Activated CD8-positive, alpha-beta T cell treated with anti-CD3 and anti-CD28 coated beads for 36 hours (primary cell): ENCODE results near the gene NAALADL2. TPM values are rescaled to one million over a fixed set of nuclear protein-coding genes. Genes with fewer than 3 reads are reported as not detected.

Experiments used
- ATAC-seq: fragments of 200-7000 bp; cut with Tn5 transposase; one replicate; pipeline ENCODE4 v1.10.0; 2021; ENCODE audit warnings: mild to moderate bottlenecking, moderate library complexity
- CTCF ChIA-PET: fragments of 350-600 bp; sonication (Branson Sonifier 250); formaldehyde crosslinking; loops from one replicate; lab custom pipeline; 2021; ENCODE audit warnings: antibody characterized with exemption; lab: Charles Lee
- POLR2A ChIA-PET: fragments of 350-600 bp; sonication (Branson Sonifier 250); formaldehyde crosslinking; loops from one replicate; lab custom pipeline; 2021; ENCODE audit warnings: antibody characterized with exemption; lab: Charles Lee
- DNase-seq: peaks from one replicate; pipeline ENCODE4 v3.0.0-alpha.2; 2020
- H3K27ac Mint-ChIP-seq: one replicate; pipeline ENCODE4 v1.8.0; 2021; ENCODE audit warnings: mild to moderate bottlenecking, mixed read lengths
- H3K27me3 Mint-ChIP-seq: one replicate; pipeline ENCODE4 v1.8.0; 2021; ENCODE audit warnings: mixed read lengths
- H3K36me3 Mint-ChIP-seq: one replicate; pipeline ENCODE4 v1.8.0; 2021; ENCODE audit warnings: low read depth, mixed read lengths
- H3K4me1 Mint-ChIP-seq: one replicate; pipeline ENCODE4 v1.8.0; 2021; ENCODE audit warnings: low read depth, mixed read lengths
- H3K4me3 Mint-ChIP-seq: one replicate; pipeline ENCODE4 v1.8.0; 2021; ENCODE audit warnings: mild to moderate bottlenecking, moderate library complexity, mixed read lengths
- H3K9me3 Mint-ChIP-seq: one replicate; pipeline ENCODE4 v1.8.0; 2021; ENCODE audit warnings: mixed read lengths
- CTCF ChIP-seq: fragments of 200-600 bp; IDR thresholded peaks from one replicate; pipeline ENCODE4 v1.8.0; 2022; ENCODE audit warnings: antibody characterized with exemption, mild to moderate bottlenecking
- intact Hi-C: fragments of 100-400 bp; cut with micrococcal nuclease; formaldehyde crosslinking; loops from one replicate; pipeline ENCODE4 v1.10.0; 2022
- total RNA-seq, 2 experiments: library from RNA; stranded (reverse); gene quantifications; one replicate each; pipeline ENCODE4 v1.2.3, GENCODE V29; 2021

The NAALADL2 gene
- total RNA-seq, 2 experiments from 2014 or later, result 0.60 TPM; not detected in 1

- DNase-seq, result no peak
- ATAC-seq, result no peak
- H3K27ac Mint-ChIP-seq, result no peak overlapping the region
- H3K4me1 Mint-ChIP-seq, result no peaks in the 10 kb centered on the region
- no peak for TF ChIP-seq CTCF
- H3K27me3 Mint-ChIP-seq, result no peaks in the 10 kb centered on the region
- POLR2A ChIA-PET, result no interaction called here
- peaks cover 2% of the 10 kb centered on the region for H3K9me3 Mint-ChIP-seq
- CTCF ChIA-PET, result no interaction called here
- no peak overlapping the region for H3K4me3 Mint-ChIP-seq
- intact Hi-C loops, result no loop called here
- H3K36me3 Mint-ChIP-seq, result no peaks in the 10 kb centered on the region
Observed at GRCh38 chr3:175146258-175146657, 287.1 kb downstream of the NAALADL2 start.

DNA sequence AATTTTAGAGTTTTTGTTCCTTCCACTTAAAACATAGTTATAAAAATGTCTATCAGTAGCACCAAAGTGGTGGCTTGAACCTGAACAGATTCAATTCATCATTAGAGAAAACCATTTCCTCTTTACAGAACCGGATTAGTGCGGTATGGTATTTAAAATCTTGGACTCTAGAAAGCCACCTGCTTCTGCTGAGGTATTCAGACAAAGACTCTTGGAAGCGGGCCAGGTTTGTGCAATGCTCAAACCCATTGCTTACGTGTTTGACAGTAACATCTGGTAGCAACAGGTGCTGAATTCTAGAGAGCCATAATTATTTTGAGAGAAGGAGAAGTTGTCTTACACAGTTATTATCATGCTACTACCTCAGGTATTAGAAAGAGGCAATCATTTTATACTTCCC lies 290.5 kb downstream of the NAALADL2 start:
- no peak for TF ChIP-seq CTCF
- Mint-ChIP-seq H3K36me3 (no peaks in the 10 kb centered on the region), H3K27me3 (no peaks in the 10 kb centered on the region), H3K9me3 (peaks cover 2% of the 10 kb centered on the region), H3K27ac (no peak overlapping the region), H3K4me3 (no peak overlapping the region), H3K4me1 (no peaks in the 10 kb centered on the region)
- ChIA-PET CTCF (no interaction called here), POLR2A (no interaction called here)
- intact Hi-C loops, result no loop called here
- peak; percentile 9 for DNase-seq
- ATAC-seq, result no peak

- H3K4me1 Mint-ChIP-seq, result no peaks in the 10 kb centered on the region
- no peaks in the 10 kb centered on the region for H3K27me3 Mint-ChIP-seq
- no peak for ATAC-seq
- no peak for TF ChIP-seq CTCF
- ChIA-PET POLR2A (interaction anchor here (0.6 kb wide), 1 partner anchor 14 kb away, joined by 3 read pairs; no protein-coding TSS in a partner anchor), CTCF (no interaction called here)
- H3K9me3 Mint-ChIP-seq, result peaks cover 2% of the 10 kb centered on the region
- H3K36me3 Mint-ChIP-seq, result no peaks in the 10 kb centered on the region
- no peak overlapping the region for H3K27ac Mint-ChIP-seq
- intact Hi-C loops, result no loop called here
- no peak for DNase-seq
- H3K4me3 Mint-ChIP-seq, result no peak overlapping the region
Observed at GRCh38 chr3:175150812-175151401, 291.8 kb downstream of the NAALADL2 start.

DNA sequence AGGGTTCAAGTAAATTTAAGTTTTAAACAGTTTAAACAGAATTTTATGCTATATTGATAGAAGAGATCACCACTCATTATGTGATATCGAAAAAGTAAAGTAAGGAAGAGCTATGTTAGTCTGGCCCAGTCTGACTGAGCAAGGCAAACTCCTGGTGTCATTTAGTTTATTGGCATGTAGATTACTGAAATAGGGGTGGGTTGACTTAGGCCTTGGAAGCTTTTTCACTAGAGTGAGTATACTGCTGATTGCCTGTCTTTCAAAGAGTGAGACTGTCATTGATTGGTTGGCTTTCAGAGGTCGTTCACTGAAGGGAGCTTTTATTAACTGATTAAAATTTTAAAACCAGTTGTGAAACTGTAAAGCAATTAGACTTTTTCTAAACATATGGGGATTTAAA lies 294.5 kb downstream of the NAALADL2 start:
- ChIA-PET POLR2A (no interaction called here), CTCF (interaction anchor here (0.9 kb wide), 1 partner anchor 32 kb away, joined by 3 read pairs; no protein-coding TSS in a partner anchor)
- Mint-ChIP-seq H3K36me3 (no peaks in the 10 kb centered on the region), H3K9me3 (no peaks in the 10 kb centered on the region), H3K27me3 (no peaks in the 10 kb centered on the region), H3K4me3 (no peak overlapping the region), H3K27ac (no peak overlapping the region), H3K4me1 (no peaks in the 10 kb centered on the region)
- DNase-seq (no peak), ATAC-seq (no peak)
- no peak for TF ChIP-seq CTCF
- intact Hi-C loops, result no loop called here

DNA sequence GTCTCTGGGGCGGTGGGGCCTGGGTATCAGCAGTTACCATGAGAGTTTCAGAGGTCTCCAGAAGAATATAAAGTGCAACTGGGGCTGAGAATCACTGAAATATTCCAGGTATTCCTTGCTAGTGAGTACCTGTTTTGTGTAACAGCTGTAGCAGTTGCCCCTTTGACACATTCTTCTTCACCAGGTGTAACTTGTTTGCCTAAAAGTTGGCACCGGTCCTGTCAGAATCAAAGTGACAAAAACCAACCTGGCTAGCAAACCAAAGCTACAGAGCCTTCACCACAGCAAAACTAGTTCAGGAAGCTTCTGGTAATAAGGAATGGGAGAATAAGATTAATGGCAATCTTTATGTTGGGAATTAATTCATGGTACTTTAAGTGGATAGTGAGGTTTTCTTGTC lies 296.0 kb downstream of the NAALADL2 start:
- H3K27me3 Mint-ChIP-seq, result no peaks in the 10 kb centered on the region
- H3K9me3 Mint-ChIP-seq, result no peaks in the 10 kb centered on the region
- ChIA-PET CTCF (no interaction called here), POLR2A (no interaction called here)
- H3K4me3 Mint-ChIP-seq, result no peak overlapping the region
- no peak for TF ChIP-seq CTCF
- no peak for DNase-seq
- no peaks in the 10 kb centered on the region for H3K4me1 Mint-ChIP-seq
- intact Hi-C loops, result no loop called here
- no peak overlapping the region for H3K27ac Mint-ChIP-seq
- H3K36me3 Mint-ChIP-seq, result no peaks in the 10 kb centered on the region
- no peak for ATAC-seq
